ENCODE data around the gene RPL36AL. TPM values are rescaled to one million over a fixed set of nuclear protein-coding genes. Genes with fewer than 3 reads are reported as not detected.

Gene RPL36AL
- total RNA-seq = 140 and 144 TPM in 2 replicates

GRCh38 chr14:49620182-49621113, at the start of gene RPL36AL, which contains the start of gene MGAT2:
RPL36AL (minus strand) TSS chr14:49620626; CDS start chr14:49619104, 1,522 bp downstream.
MGAT2 (plus strand) TSS chr14:49620799; CDS start chr14:49621269, 470 bp downstream.

GRCh38 chr14:49634547-49635334, 14.3 kb upstream of the RPL36AL start, which contains the start of gene DNAAF2:
DNAAF2 (minus strand) TSS chr14:49635244; CDS start chr14:49635149, 95 bp downstream.

GRCh38 chr14:49598485-49599300, 21.7 kb downstream of the RPL36AL start, which contains the start of gene LRR1:
LRR1 (plus strand) TSS chr14:49598940; CDS start chr14:49599021, 81 bp downstream.

GRCh38 chr14:49585803-49586672, 34.4 kb downstream of the RPL36AL start, which contains the start of gene RPS29:
RPS29 (minus strand) TSS chr14:49586380; CDS start chr14:49586346, 34 bp downstream.

Other genes with a start within 250 kb of the RPL36AL start
- gene RPS29, start 34.2 kb downstream of the RPL36AL start, total RNA-seq = 5,474 and 6,629 TPM in 2 replicates
- 2.8 and 23.5 TPM in 2 replicates for gene LRR1, start 21.7 kb downstream of the RPL36AL start, total RNA-seq
- gene MGAT2, start 173 bp upstream of the RPL36AL start, total RNA-seq = 36.8 and 54.6 TPM in 2 replicates
- gene DNAAF2, start 14.6 kb upstream of the RPL36AL start, total RNA-seq = 10.8 and 11.4 TPM in 2 replicates
- gene POLE2, start 67.6 kb upstream of the RPL36AL start, total RNA-seq = 3.9 and 25.6 TPM in 2 replicates
- 0.38 and 0.49 TPM in 2 replicates for gene KLHDC1, start 72.5 kb upstream of the RPL36AL start, total RNA-seq
- gene KLHDC2, start 147.5 kb upstream of the RPL36AL start, total RNA-seq = 18.3 and 53.4 TPM in 2 replicates
- gene NEMF, start 232.2 kb upstream of the RPL36AL start, total RNA-seq = 18.3 and 21.3 TPM in 2 replicates